Activated T-cell treated with anti-CD3 and anti-CD28 coated beads for 4 hours (primary cell): ENCODE data around the gene TBC1D2B.
A peak's percentile ranks its signal among the peaks of the same experiment; 100 is the strongest.

Source experiments
- DNase-seq: peaks from one replicate; pipeline ENCODE4 v3.0.0-alpha.2; 2020

Gene TBC1D2B

DNA sequence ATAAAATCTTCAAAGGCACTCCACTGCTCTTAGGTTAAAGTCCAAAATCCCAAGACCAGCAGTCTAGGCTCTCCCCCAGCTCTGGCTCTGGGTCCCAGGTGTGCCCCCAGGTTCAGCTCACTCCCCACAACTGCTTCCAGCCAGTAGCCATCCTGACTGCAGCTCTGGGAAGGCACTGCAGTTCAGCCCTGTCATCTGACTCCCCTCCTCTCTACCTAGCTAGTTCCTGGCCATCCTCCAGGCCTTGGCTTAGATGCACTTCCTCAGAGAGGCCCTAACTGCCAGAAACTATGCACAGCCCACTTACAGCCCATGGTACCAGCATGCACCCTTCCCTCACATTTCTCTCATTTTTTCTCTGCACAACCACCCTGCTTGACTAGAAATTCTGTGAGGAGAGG is 25.5 kb downstream of the TBC1D2B start:
- no peak for DNase-seq

- no peak for DNase-seq
Measured at GRCh38 chr15:78051596-78051995, 25.9 kb downstream of the TBC1D2B start.

GRCh38 chr15:78050826-78051225 is 26.7 kb downstream of the TBC1D2B start:
- DNase-seq, result no peak

- no peak for DNase-seq
Measured at GRCh38 chr15:78050441-78050809, 27.1 kb downstream of the TBC1D2B start.

DNA sequence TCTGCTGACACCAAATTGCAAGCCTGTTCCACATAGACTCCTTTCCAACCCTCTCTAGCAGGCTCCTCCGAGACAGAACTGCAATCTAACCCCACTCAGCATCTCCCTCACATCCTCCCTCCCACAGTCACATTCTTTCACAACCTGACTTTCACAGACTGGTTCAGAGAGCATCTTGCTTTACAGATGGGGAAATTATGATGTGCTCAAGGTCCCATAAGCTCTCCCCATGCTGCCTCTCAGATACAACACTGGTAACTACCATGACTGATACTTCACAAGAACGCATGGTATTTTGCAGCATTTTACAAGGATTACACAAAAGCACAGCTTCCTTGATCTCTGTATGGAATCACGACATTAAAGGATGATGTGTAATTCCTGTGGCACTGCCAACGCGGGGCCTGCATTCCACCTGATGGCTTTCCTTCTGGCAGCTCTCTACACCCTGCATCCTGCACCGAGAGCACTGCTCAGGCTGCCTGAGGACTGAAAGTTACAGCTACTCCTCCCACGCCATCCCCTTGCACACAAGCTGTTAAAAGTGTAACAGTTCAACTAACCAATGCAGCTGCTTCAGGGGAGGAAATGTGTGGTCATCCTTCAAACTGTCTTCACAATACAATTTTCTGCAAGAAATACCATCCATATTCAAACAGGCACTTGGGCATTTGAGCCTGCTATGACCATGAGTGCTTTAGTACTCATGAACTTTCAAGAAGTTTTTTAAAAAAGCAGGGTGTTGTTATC is 27.6 kb downstream of the TBC1D2B start:
- DNase-seq, result peak; percentile 57

DNA sequence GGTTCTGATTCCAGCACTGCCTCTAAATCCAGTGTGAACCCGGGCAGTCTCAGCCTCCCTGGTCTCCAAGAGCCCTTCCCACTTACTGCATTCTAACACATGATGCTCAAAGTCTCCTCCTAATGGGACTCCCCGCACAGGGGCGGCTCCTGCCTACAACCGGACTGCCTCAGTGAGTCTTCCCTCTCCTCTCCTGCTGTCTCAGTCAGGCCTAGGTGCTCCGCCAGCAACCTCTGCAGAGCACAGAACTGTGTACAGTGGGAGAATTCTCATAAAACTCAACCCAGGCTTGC is 28.9 kb downstream of the TBC1D2B start:
- DNase-seq, result no peak

GRCh38 chr15:78047761-78048627 is 29.5 kb downstream of the TBC1D2B start:
- no peak for DNase-seq

DNA sequence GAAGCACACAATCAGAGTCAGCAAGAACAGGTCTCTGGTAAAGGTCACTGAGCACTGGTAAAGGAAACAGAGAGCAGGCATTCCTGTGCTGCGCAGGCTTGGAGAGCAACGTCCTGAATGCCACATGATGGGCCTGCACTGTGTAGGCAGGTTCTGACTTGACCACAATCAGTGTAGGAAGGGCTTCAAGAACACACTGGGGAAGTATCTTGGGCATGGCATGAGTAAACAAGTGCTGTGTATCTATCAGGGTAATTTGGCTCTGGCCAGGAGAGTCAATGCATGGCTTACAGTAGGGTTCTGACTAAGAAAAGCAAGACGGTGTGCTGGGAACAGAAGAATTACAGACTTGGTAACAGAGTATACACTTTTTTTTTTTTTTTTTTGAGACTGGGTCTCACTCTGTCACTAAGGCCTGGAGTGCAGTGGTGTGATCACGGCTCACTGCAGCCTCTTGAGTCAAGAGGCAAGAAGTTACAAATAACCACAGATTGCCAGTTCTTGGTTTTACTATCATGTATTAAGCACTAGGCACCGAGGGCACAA is 30.6 kb downstream of the TBC1D2B start:
- no peak for DNase-seq

DNA sequence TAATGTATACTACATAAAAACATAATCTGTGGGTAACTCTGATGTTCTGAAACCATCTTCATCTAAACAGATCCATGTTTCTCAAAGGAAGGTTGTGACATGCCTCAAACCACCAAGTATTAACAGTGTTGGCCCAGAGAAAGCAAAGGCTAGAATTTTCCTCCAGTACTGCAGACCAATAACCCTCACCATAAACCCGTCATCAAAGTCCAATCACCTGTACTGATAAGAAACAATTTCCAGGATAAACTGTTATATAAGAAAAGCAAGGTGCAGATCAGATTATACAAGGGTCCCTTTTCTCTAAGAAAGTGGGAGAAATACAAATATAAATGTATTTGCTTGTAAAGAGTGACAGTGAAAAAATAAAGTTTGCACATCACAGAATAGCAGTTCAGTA is 32.3 kb downstream of the TBC1D2B start:
- no peak for DNase-seq

- no peak for DNase-seq
Measured at GRCh38 chr15:78044407-78045155, 32.9 kb downstream of the TBC1D2B start.

DNA sequence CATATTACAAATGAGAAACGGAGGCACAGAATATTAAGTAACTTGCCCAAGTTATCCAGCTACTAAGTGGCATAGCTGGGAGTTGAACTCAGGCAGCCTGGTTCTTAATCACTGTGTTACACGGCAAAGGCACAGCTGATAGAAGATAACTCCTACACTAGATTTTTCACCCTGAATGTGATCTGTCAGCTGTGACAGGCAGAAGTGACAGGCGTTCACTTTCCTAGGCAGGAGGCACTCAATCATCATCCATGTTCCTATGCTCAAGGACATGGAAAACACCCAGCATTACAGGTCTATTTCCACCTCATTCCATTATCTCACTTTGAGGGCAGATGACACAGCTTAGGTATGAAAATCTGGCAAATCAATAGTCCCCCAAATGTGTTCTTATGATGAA is 35.6 kb downstream of the TBC1D2B start:
- no peak for DNase-seq

- no peak for DNase-seq
Measured at GRCh38 chr15:78040653-78041244, 36.8 kb downstream of the TBC1D2B start.

DNA sequence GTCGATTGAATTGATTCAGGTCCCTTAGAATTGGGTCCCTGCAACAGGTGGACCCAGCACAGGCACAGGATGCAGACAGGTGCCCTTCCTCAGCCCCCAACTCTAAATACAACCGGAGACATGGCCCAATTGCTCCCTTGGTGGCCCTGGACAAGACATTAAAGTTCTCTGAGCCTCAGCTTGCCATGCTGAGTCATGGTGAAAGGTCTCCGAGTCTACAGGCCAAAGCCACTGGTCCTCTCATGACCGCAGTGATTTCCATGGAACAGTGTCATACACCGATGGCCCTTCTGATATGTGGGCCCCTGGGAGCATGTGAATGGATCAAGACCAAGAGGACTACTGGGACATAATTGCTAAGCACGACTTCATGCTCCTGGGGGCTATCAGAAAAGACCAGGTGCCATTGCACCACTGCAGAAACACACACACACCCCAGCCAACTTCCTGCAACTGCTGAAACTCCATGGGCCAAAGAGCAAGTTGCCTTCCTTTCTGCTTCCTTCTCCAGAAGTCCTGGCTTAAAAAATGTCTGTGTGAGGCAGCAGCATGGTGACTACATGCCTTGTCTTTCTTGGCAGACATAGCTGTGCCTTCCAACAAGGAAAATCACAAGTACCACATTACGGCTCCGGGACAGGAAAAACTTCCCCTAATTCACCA is 38.8 kb downstream of the TBC1D2B start:
- DNase-seq, result no peak

- no peak for DNase-seq
Measured at GRCh38 chr15:78037779-78038305, 39.7 kb downstream of the TBC1D2B start.

- DNase-seq, result no peak
Measured at GRCh38 chr15:78037328-78037727, 40.2 kb downstream of the TBC1D2B start.

- no peak for DNase-seq
Measured at GRCh38 chr15:78035861-78036476, 41.5 kb downstream of the TBC1D2B start.

- peak; percentile 31 for DNase-seq
Measured at GRCh38 chr15:78035321-78035751, 42.2 kb downstream of the TBC1D2B start.

GRCh38 chr15:78034495-78035191 is 42.9 kb downstream of the TBC1D2B start:
- DNase-seq, result peak; percentile 72

DNA sequence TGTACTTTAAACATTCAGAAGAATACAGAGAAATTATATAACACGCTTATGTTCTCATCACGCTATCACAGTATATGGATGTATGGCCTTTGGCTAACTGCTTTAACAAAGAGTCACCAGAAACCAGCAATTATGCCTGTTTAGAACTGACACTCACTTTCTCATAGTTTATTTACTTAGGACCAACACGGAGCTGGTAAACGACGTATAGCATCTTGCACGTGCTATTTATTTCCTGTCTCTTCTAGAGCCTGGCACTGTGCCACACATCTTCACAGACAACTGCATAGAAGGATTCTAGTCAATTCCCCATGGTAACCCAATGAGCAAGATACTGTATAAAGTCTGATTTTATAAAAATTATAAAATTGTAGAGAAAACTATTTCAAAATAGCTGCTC is 43.6 kb downstream of the TBC1D2B start:
- DNase-seq, result peak; percentile 28

DNA sequence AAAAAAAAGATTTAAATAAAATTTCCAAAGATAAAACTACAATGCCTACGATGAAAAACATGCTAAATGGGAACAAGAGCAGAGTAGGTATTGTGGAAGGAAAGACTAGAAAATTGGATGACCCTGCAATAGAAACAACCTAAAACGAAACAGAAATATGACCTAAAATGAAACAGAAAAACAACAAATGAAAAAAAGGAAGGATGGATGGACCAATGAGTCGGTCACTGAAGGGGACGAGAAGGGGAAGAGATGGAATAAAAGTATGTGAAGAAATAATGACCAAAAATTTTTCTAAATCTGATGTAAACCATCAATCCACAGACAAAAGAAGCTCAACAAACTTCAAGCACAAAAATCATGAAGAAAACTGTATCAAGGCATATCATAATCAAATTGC is 44.8 kb downstream of the TBC1D2B start:
- no peak for DNase-seq

GRCh38 chr15:78024883-78025282 is 52.6 kb downstream of the TBC1D2B start:
- DNase-seq, result no peak
